Calu3 (cell line): ENCODE measurements around the gene ARHGAP26. TPM values are rescaled to one million over a fixed set of nuclear protein-coding genes. Genes with fewer than 3 reads are reported as not detected.

Experiments used
- BruUV-seq: library from RNA; stranded (reverse); fragments of 400-500 nt; replicated peaks from 2 replicates; lab custom pipeline; 2021; lab: Mats Ljungman, UMichigan
- CTCF ChIA-PET: fragments of 300-600 bp; sonication (Branson Sonifier 250); formaldehyde crosslinking; loops from one replicate; lab custom pipeline; 2022; ENCODE audit warnings: antibody characterized with exemption; lab: Charles Lee
- DNase-seq: peaks from one replicate; pipeline ENCODE4 v3.0.0; 2022
- H3K27ac Mint-ChIP-seq: one replicate; pipeline ENCODE4 v1.8.0; 2022; ENCODE audit warnings: mixed read lengths; ENCODE audit not compliant: unreplicated experiment
- H3K27me3 Mint-ChIP-seq: one replicate; pipeline ENCODE4 v1.8.0; 2022; ENCODE audit warnings: mixed read lengths; ENCODE audit not compliant: unreplicated experiment
- H3K36me3 Mint-ChIP-seq: one replicate; pipeline ENCODE4 v1.8.0; 2022; ENCODE audit warnings: mild to moderate bottlenecking, moderate library complexity, mixed read lengths; ENCODE audit not compliant: insufficient read depth, unreplicated experiment
- H3K4me1 Mint-ChIP-seq: one replicate; pipeline ENCODE4 v1.8.0; 2022; ENCODE audit warnings: mild to moderate bottlenecking, low read depth, mixed read lengths; ENCODE audit not compliant: unreplicated experiment
- H3K4me3 Mint-ChIP-seq: one replicate; pipeline ENCODE4 v1.8.0; 2022; ENCODE audit warnings: mild to moderate bottlenecking, low read depth, moderate library complexity, mixed read lengths; ENCODE audit not compliant: unreplicated experiment
- H3K9me3 Mint-ChIP-seq: one replicate; pipeline ENCODE4 v1.8.0; 2022; ENCODE audit warnings: low read depth, mixed read lengths; ENCODE audit not compliant: unreplicated experiment
- intact Hi-C: fragments of 100-400 bp; cut with micrococcal nuclease; formaldehyde crosslinking; loops from one replicate; pipeline ENCODE4 v1.10.0; 2022; ENCODE audit not compliant: unreplicated experiment
- total RNA-seq: library from RNA; stranded (reverse); gene quantifications from 2 replicates; pipeline ENCODE4 v1.2.3, GENCODE V29; 2022
- TF ChIP-seq, protein P1 (sequence below): fragments of 200-600 bp; IDR thresholded peaks from one replicate; pipeline ENCODE4 v1.8.0; 2022; ENCODE audit warnings: antibody characterized with exemption; ENCODE audit not compliant: unreplicated experiment

The ARHGAP26 gene
- total RNA-seq, 1 experiment from 2014 or later: 118 TPM

DNA sequence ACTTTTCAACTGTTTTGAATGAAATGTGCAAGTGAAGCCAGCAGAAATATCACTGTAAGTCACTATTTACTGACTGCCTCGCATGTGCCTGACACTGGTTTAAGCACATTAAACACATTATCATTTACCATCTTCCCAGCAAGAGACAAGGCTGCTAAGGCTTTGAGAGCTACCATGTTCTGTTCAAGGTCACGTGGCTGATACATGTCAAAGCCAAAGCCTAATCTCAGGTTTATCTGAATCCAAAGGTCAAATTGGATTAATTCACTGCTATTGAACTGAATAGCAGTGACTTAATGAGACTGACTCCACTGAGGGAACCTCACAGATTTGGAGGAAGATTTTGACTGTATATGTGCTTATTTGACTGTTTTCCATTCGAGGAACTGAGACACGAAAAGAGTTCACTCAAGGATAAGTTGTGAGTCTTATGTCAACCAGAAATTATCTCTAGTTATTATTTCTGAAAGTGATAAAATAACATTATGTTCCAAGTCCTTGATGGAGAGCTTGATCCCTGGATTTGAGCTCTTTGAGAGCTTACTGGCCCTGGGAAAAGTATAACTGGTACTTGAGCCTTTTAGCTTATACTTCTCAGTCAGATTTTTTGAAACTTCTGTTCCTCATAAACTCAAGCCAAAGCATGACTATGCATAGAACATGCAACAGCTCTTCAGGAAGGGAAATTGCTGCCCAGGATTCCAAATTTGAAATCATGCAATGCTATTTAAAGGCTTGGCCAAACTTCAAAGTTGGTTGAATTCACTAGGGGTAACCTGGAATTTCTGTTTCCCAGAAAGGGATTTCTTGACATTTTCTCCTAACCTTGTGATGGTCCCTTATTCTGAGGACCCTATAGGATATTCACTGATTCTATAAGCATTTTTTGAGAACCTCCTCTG lies 23.4 kb upstream of the ARHGAP26 start:
- intact Hi-C loops: no loop called here
- Mint-ChIP-seq H3K27ac (no peak overlapping the region), H3K27me3 (no peaks in the 10 kb centered on the region), H3K36me3 (peaks cover 16% of the 10 kb centered on the region), H3K9me3 (no peaks in the 10 kb centered on the region), H3K4me3 (no peak overlapping the region), H3K4me1 (peaks cover 42% of the 10 kb centered on the region)
- CTCF ChIA-PET: interaction anchor here (0.8 to 3.6 kb wide), 8 partner anchors 25 to 150 kb away, joined by 3 to 30 read pairs (median 14); partner anchors contain the start of gene ARHGAP26
- BruUV-seq: no TSS peak
- DNase-seq: no peak
- TF ChIP-seq, protein P1, sequence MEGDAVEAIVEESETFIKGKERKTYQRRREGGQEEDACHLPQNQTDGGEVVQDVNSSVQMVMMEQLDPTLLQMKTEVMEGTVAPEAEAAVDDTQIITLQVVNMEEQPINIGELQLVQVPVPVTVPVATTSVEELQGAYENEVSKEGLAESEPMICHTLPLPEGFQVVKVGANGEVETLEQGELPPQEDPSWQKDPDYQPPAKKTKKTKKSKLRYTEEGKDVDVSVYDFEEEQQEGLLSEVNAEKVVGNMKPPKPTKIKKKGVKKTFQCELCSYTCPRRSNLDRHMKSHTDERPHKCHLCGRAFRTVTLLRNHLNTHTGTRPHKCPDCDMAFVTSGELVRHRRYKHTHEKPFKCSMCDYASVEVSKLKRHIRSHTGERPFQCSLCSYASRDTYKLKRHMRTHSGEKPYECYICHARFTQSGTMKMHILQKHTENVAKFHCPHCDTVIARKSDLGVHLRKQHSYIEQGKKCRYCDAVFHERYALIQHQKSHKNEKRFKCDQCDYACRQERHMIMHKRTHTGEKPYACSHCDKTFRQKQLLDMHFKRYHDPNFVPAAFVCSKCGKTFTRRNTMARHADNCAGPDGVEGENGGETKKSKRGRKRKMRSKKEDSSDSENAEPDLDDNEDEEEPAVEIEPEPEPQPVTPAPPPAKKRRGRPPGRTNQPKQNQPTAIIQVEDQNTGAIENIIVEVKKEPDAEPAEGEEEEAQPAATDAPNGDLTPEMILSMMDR: no peak

DNA sequence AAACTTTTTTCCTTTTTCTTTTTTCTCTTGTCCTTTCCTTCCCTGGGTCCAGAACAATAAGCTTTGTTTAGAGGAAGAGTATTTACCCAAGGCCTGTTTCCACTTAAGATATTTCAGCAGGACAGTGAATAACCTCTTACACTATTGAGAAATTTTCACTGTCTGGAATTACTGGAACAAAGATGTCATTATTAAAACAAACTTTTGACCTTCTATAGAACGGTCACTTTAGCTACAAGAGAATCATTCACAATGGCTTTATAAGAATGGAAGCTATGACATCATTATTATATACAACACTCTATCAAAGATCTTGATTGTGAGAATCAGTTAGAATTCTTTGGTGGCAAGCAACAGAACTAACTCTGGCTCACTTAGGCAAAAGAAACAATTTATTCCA lies 22.0 kb upstream of the ARHGAP26 start:
- BruUV-seq: no TSS peak
- intact Hi-C loops: loop anchor here (1.0 to 2.0 kb wide), 2 partner anchors 31 to 132 kb away; no protein-coding TSS in a partner anchor
- peaks cover 16% of the 10 kb centered on the region for H3K36me3 Mint-ChIP-seq
- CTCF ChIA-PET: interaction anchor here (0.6 to 3.6 kb wide), 24 partner anchors 11 to 165 kb away, joined by 3 to 31 read pairs (median 4); partner anchors contain the start of gene ARHGAP26
- H3K27ac Mint-ChIP-seq: peak overlapping the region; percentile 87
- TF ChIP-seq, protein P1: no peak
- no peaks in the 10 kb centered on the region for H3K27me3 Mint-ChIP-seq
- no peak for DNase-seq
- no peaks in the 10 kb centered on the region for H3K9me3 Mint-ChIP-seq
- peaks cover 45% of the 10 kb centered on the region for H3K4me1 Mint-ChIP-seq
- H3K4me3 Mint-ChIP-seq: no peak overlapping the region

DNA sequence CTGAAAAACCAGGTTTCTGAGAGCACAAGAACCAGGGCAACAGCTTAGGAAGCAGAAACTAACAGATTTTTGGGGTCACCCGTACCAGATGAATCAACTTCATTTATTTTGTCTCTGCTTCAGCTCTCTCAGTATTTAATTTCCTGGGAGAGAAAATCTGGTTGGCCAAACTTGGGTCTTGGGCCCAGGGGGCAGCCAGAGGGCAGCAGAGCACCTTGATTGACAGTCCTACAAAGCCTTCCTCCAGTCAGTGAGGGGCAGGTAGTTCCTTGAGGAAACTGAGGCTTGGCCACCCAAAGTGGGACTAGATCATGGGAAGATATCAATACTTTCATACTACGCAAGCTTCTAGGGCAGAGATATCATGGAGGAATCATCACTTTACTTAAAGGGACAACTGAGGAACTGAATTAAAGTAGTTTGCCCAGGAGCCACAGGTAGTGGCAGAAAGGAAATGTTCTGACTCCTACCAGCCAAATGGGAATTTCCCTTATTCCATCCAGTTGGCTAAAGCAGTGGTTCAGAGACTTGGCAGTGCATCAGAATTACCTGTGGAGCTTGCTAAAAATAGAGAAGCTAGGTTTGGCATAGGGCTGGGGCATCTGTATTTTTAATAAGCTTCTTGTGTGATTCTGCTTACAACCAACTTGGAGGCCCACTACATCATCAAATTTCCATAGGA lies 21.5 kb upstream of the ARHGAP26 start:
- Mint-ChIP-seq H3K36me3 (peaks cover 16% of the 10 kb centered on the region), H3K4me3 (no peak overlapping the region)

More for the DNA sequence above, 21.5 kb upstream of the ARHGAP26 start:
- H3K27me3 Mint-ChIP-seq: no peaks in the 10 kb centered on the region
- TF ChIP-seq, protein P1: peak; percentile 78
- peak; percentile 71 for DNase-seq
- peaks cover 44% of the 10 kb centered on the region for H3K4me1 Mint-ChIP-seq
- peak overlapping the region; percentile 87 for H3K27ac Mint-ChIP-seq
- intact Hi-C loops: loop anchor here (1.0 to 2.0 kb wide), 2 partner anchors 32 to 132 kb away; no protein-coding TSS in a partner anchor
- CTCF ChIA-PET: interaction anchor here (0.7 to 3.6 kb wide), 25 partner anchors 10 to 164 kb away, joined by 3 to 31 read pairs (median 5); partner anchors contain the start of gene ARHGAP26
- no TSS peak for BruUV-seq
- H3K9me3 Mint-ChIP-seq: no peaks in the 10 kb centered on the region
